CD4-positive, alpha-beta T cell treated with Interferon gamma for 1 hour (primary cell): Measurements from ENCODE around the gene ARL4A.

Experiments used
- DNase-seq: peaks from one replicate; pipeline ENCODE4 v3.0.0-alpha.2; 2020

ARL4A gene

GRCh38 chr7:12727455-12728191 lies 40.2 kb downstream of the ARL4A start:
- no peak for DNase-seq

- DNase-seq = no peak
Observed at GRCh38 chr7:12728192-12728538, 40.7 kb downstream of the ARL4A start.

GRCh38 chr7:12729112-12729511 lies 41.7 kb downstream of the ARL4A start:
- DNase-seq = no peak

GRCh38 chr7:12730523-12730922 lies 43.1 kb downstream of the ARL4A start:
- no peak for DNase-seq

- DNase-seq = no peak
Observed at GRCh38 chr7:12731214-12731656, 43.8 kb downstream of the ARL4A start.

GRCh38 chr7:12731775-12732174 lies 44.3 kb downstream of the ARL4A start:
- DNase-seq = no peak

- no peak for DNase-seq
Observed at GRCh38 chr7:12732428-12732827, 45.0 kb downstream of the ARL4A start.

GRCh38 chr7:12735923-12736322 lies 48.5 kb downstream of the ARL4A start:
- no peak for DNase-seq

- DNase-seq = no peak
Observed at GRCh38 chr7:12737373-12737772, 49.9 kb downstream of the ARL4A start.

- no peak for DNase-seq
Observed at GRCh38 chr7:12737836-12738235, 50.4 kb downstream of the ARL4A start.

- no peak for DNase-seq
Observed at GRCh38 chr7:12738665-12739064, 51.2 kb downstream of the ARL4A start.
